Mesendoderm (in vitro differentiated cells): Measurements from ENCODE around the gene OR4F3. TPM values are rescaled to one million over a fixed set of nuclear protein-coding genes. Genes with fewer than 3 reads are reported as not detected.
"Not testable (repeated sequence)": the region's sequence is repeated elsewhere in the genome, so short reads cannot be mapped to it uniquely, and the experiment has no call there.

Experiments
- DNase-seq: peaks from one replicate; pipeline ENCODE4 v3.0.0; 2013
- H2AK5ac ChIP-seq: 2 replicates; pipeline ENCODE4 v1.6.1; 2013; ENCODE audit warnings: low read length, inconsistent platforms
- H2BK120ac ChIP-seq: 2 replicates; pipeline ENCODE4 v1.6.1; 2013; ENCODE audit warnings: low read depth, mild to moderate bottlenecking, low read length, moderate library complexity, mixed read lengths
- H2BK15ac ChIP-seq: replicated peaks from 2 replicates; pipeline ENCODE4 v1.6.1; 2013; ENCODE audit warnings: low read depth, mild to moderate bottlenecking, moderate library complexity
- H2BK5ac ChIP-seq: 2 replicates; pipeline ENCODE4 v1.6.1; 2013; ENCODE audit warnings: low read length, inconsistent platforms
- H3K18ac ChIP-seq: 2 replicates; pipeline ENCODE4 v1.6.1; 2013; ENCODE audit warnings: mild to moderate bottlenecking, low read length, mixed read lengths
- H3K23ac ChIP-seq: one replicate; pipeline ENCODE4 v1.6.1; 2013; ENCODE audit warnings: low read length
- H3K27ac ChIP-seq: 2 replicates; pipeline ENCODE4 v1.5.1; 2013; ENCODE audit warnings: low read depth, mild to moderate bottlenecking, inconsistent platforms, low read length, moderate library complexity
- H3K27me3 ChIP-seq: 2 replicates; pipeline ENCODE4 v1.6.1; 2013; ENCODE audit warnings: low read length, control low read depth, mild to moderate bottlenecking, inconsistent platforms; ENCODE audit not compliant: insufficient read depth, poor library complexity
- H3K36me3 ChIP-seq: 2 replicates; pipeline ENCODE4 v1.6.1; 2013; ENCODE audit warnings: low read length, inconsistent platforms; ENCODE audit not compliant: control insufficient read depth, insufficient read depth
- H3K4ac ChIP-seq: one replicate; pipeline ENCODE4 v1.6.1; 2013; ENCODE audit warnings: low read depth, mild to moderate bottlenecking, low read length, moderate library complexity
- H3K4me1 ChIP-seq: 2 replicates; pipeline ENCODE4 v1.6.1; 2013; ENCODE audit warnings: low read depth, low read length, inconsistent platforms; ENCODE audit not compliant: control insufficient read depth
- H3K4me2 ChIP-seq: 2 replicates; pipeline ENCODE4 v1.6.1; 2013; ENCODE audit warnings: low read length
- H3K4me3 ChIP-seq: 2 replicates; pipeline ENCODE4 v1.5.1; 2013; ENCODE audit warnings: mild to moderate bottlenecking, low read length
- H3K56ac ChIP-seq: one replicate; pipeline ENCODE4 v1.6.1; 2013; ENCODE audit warnings: low read length
- H3K79me1 ChIP-seq: 2 replicates; pipeline ENCODE4 v1.6.1; 2013; ENCODE audit warnings: low read length, inconsistent platforms
- H3K79me2 ChIP-seq: 2 replicates; pipeline ENCODE4 v1.6.1; 2013; ENCODE audit warnings: mild to moderate bottlenecking, low read length; ENCODE audit not compliant: control insufficient read depth, insufficient read depth
- H3K9ac ChIP-seq: 2 replicates; pipeline ENCODE4 v1.6.1; 2013; ENCODE audit warnings: low read length, inconsistent platforms
- H4K5ac ChIP-seq: one replicate; pipeline ENCODE4 v1.6.1; 2013; ENCODE audit warnings: low read length
- H4K8ac ChIP-seq: one replicate; pipeline ENCODE4 v1.6.1; 2013; ENCODE audit warnings: low read depth, mild to moderate bottlenecking, control low read depth, low read length, moderate library complexity
- polyA plus RNA-seq, 2 experiments: library from polyadenylated mRNA; stranded (reverse); fragments of 200-250 nt; gene quantifications; one replicate each; pipeline ENCODE4 v1.2.3, GENCODE V29; 2013

Gene OR4F3
- not detected for polyA plus RNA-seq (2013, experiment 1 of 2)
- not detected for polyA plus RNA-seq (2013, experiment 2 of 2)

- not testable (repeated sequence) for H3K27ac ChIP-seq, H2AK5ac ChIP-seq, H3K27me3 ChIP-seq, H2BK5ac ChIP-seq, H4K5ac ChIP-seq, H2BK120ac ChIP-seq, H3K4me3 ChIP-seq, H3K79me1 ChIP-seq, H4K8ac ChIP-seq, H2BK15ac ChIP-seq, H3K79me2 ChIP-seq, H3K18ac ChIP-seq, H3K23ac ChIP-seq, H3K4ac ChIP-seq, H3K56ac ChIP-seq, H3K4me2 ChIP-seq, H3K9ac ChIP-seq, H3K4me1 ChIP-seq, DNase-seq, H3K36me3 ChIP-seq
Measured at GRCh38 chr5:181366968-181367367, at the start of gene OR4F3. Gene OR4F3, plus strand, starts transcription at chr5:181367268.
